Measurements from ENCODE around the gene TMEM63B. TPM values are rescaled to one million over a fixed set of nuclear protein-coding genes. Genes with fewer than 3 reads are reported as not detected.

The TMEM63B gene
- total RNA-seq, 2 donors from 2014 or later: 25.6 to 27.1 TPM

DNA sequence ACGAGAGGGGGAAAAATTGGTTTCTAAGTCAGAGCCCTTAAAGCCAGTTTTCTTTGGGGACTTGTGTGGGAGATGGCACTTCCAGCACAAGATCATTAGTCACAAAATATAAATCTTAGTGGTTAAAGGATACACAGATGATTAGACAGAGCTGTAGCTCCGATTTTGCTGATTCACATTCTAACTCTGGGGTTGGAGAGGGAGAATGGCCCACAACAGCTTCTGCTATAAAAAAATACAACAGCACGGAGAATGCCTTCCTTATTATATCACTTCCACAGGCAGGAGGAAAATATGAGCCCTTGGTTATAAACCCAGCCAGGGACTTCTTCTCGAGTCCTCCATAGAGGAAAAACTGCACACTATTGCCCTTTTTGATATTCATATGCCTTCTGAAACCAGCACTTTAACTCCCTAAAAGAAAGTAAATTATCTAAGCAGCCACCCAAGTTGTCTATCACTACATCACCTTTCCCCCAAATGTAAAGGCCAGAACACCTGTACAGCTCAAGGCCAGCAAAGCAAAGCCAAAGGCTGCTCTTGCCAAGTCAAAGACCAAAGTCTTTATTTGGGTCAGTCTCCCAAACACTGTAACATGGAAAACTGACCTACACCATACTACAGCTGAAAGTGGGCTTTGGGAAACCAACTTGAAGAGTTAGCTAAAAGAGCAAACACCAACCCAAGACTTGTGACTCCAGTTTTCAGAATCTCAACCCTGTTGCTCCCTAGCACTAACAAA is 10.5 kb upstream of the TMEM63B start:
- Mint-ChIP-seq H3K27me3 (no peaks in the 10 kb centered on the region), H3K27ac (peak overlapping the region; percentile 85), H3K4me3 (no peak overlapping the region), H3K36me3 (ENCODE audit: low read depth) (peaks cover 9% of the 10 kb centered on the region), H3K4me1 (peaks cover 43% of the 10 kb centered on the region)
- no peak for DNase-seq
- no peak for ATAC-seq
- H3K9me3 ChIP-seq (ENCODE audit: control insufficient read depth, low read length, poor library complexity, severe bottlenecking): no peaks in the 10 kb centered on the region

DNA sequence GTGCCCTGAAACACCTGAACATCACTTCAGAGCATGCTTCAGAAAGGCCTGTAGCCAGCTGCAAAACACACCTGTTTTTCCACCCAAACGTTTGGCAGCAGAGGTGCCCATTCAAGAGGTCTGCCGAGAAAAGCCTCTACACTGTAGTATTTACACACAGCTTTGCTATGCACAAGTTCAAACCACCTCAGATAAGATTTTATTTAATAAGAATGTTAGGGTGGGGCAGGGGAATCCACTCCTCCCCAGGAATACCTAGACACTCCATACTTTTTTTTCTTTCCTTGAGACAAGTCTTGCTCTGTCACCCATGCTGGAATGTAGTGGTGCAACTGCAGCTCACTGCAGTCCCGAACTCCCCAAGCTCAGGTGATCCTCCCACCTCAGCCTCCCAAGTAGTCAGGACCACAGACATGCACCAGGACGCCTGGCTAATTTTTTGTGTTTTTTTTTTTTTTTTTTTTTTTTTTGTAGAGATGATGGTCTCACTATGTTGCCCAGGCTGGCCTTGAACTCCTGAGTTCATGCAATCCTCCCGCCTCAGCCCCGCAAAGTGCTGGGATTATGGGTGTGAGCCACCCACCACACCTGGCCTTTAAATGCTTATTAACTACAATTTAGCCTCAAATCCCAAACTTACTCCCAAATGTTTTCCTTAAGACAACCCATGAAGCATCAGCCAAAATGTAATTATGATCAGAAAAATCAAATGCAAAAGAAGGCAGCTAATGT is 9.8 kb upstream of the TMEM63B start:
- Mint-ChIP-seq H3K4me3 (no peak overlapping the region), H3K27ac (no peak overlapping the region), H3K4me1 (peaks cover 44% of the 10 kb centered on the region), H3K27me3 (no peaks in the 10 kb centered on the region), H3K36me3 (ENCODE audit: low read depth) (peaks cover 7% of the 10 kb centered on the region)
- no peak for ATAC-seq
- no peak for DNase-seq
- no peaks in the 10 kb centered on the region for H3K9me3 ChIP-seq (ENCODE audit: control insufficient read depth, low read length, poor library complexity, severe bottlenecking)

GRCh38 chr6:44119704-44120262 is 7.6 kb upstream of the TMEM63B start:
- no peak for ATAC-seq
- peak overlapping the region; percentile 75 for H3K4me3 Mint-ChIP-seq
- no peaks in the 10 kb centered on the region for H3K27me3 Mint-ChIP-seq
- DNase-seq: no peak
- peaks cover 7% of the 10 kb centered on the region for H3K36me3 Mint-ChIP-seq (ENCODE audit: low read depth)
- H3K4me1 Mint-ChIP-seq: peaks cover 62% of the 10 kb centered on the region
- H3K9me3 ChIP-seq (ENCODE audit: control insufficient read depth, low read length, poor library complexity, severe bottlenecking): no peaks in the 10 kb centered on the region
- H3K27ac Mint-ChIP-seq: peak overlapping the region; percentile 82

GRCh38 chr6:44120692-44121443 is 6.5 kb upstream of the TMEM63B start:
- Mint-ChIP-seq H3K27ac (peak overlapping the region; percentile 84), H3K36me3 (ENCODE audit: low read depth) (no peaks in the 10 kb centered on the region), H3K4me1 (peaks cover 59% of the 10 kb centered on the region), H3K4me3 (no peak overlapping the region), H3K27me3 (no peaks in the 10 kb centered on the region)
- DNase-seq (no peak), ATAC-seq (no peak)
- H3K9me3 ChIP-seq (ENCODE audit: control insufficient read depth, low read length, poor library complexity, severe bottlenecking): no peaks in the 10 kb centered on the region

DNA sequence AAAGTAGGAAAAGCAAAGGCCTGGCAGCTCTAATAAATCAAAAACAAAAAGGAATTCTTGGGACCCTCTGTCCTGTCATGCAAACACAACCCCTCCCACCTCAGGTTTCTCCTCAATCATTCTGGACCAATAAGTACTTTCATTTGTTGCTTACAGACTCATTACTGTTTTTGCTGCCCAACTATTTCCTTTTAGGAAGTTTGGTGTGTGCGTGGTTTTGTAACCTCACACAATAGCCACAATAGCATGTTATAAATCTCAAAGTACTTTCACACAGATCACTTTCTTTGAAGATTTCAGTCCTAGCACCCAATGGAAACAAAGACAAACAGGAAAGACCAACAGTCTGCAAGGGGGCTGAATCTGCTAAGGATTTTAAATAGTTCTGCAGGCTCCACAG is 4.6 kb upstream of the TMEM63B start:
- DNase-seq (no peak), ATAC-seq (no peak)
- H3K27ac Mint-ChIP-seq: peak overlapping the region; percentile 84

DNA sequence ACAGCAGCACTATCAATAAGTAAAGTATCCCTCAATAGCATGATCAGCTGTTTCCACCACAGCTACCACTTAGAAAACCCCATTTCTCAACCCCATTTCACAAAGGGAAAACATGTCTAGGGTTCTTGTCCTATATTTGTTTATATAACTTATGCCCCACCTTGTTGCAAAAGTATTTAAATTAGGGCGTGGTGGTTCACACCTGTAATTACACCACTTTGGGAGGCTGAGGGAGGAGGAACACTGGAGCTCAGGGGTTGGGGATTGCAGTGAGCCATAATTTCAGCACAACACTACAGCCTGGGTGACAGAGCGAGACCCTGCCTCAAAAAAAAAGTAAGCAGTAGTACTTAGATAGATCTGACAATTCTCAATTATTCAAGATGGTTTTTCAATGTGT is 3.8 kb upstream of the TMEM63B start:
- peaks cover 3% of the 10 kb centered on the region for H3K36me3 Mint-ChIP-seq (ENCODE audit: low read depth)
- H3K27me3 Mint-ChIP-seq: no peaks in the 10 kb centered on the region
- H3K4me3 Mint-ChIP-seq: peak overlapping the region; percentile 49
- H3K27ac Mint-ChIP-seq: peak overlapping the region; percentile 84
- H3K9me3 ChIP-seq (ENCODE audit: control insufficient read depth, low read length, poor library complexity, severe bottlenecking): no peaks in the 10 kb centered on the region
- no peak for DNase-seq
- no peak for ATAC-seq
- H3K4me1 Mint-ChIP-seq: peaks cover 57% of the 10 kb centered on the region

More for the DNA sequence above, 4.6 kb upstream of the TMEM63B start:
- Mint-ChIP-seq H3K4me3 (peak overlapping the region; percentile 84), H3K27me3 (no peaks in the 10 kb centered on the region), H3K36me3 (ENCODE audit: low read depth) (peaks cover 3% of the 10 kb centered on the region), H3K4me1 (peaks cover 57% of the 10 kb centered on the region)
- no peaks in the 10 kb centered on the region for H3K9me3 ChIP-seq (ENCODE audit: control insufficient read depth, low read length, poor library complexity, severe bottlenecking)

DNA sequence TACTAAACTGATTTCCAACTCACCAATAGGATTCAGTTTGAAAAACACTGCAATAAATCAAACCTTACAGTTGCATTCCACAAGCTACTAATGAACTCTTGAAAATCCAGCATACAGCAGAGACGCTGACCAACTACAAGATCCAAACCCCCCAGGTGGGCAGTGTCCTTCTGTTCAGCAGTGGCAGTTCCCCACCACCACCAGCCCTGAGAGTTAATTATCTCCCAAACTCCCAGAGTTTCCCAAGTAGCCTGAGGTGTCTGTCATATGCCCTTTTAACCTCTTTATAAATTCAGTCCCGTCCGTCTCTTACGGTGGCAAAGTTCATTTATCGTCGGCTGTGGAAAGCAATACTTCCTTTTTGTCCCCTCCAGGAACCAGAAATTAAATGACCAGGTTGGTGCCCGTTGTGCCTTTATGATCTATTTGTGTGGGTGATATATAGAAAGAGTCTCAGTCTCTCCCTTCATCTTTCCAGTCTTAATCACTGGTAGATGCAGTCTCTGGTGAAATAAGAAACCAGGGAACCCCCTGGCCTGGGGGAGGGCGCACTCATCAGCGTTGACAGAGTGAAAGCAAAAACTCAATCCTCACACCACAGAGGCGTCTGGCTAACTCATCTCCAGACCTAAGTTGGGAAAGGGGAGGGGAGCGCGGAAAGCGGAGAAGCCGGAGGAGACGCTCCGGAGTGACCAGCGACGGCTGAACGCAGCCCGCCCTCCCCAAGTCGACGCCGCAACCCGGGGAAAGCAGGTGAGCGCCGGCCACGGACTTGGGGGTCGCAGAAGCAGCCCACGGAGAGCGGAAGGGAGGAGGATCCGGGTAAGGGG is 819 bp upstream of the TMEM63B start:
- DNase-seq (peak; percentile 41 to 60 (median 59)), ATAC-seq (peak; percentile 74)
- peaks cover 3% of the 10 kb centered on the region for H3K36me3 Mint-ChIP-seq (ENCODE audit: low read depth)
- H3K4me1 Mint-ChIP-seq: peaks cover 40% of the 10 kb centered on the region
- no peaks in the 10 kb centered on the region for H3K9me3 ChIP-seq (ENCODE audit: control insufficient read depth, low read length, poor library complexity, severe bottlenecking)
- H3K27me3 Mint-ChIP-seq: no peaks in the 10 kb centered on the region
- H3K27ac Mint-ChIP-seq: peak overlapping the region; percentile 98
- peak overlapping the region; percentile 99 for H3K4me3 Mint-ChIP-seq

DNA sequence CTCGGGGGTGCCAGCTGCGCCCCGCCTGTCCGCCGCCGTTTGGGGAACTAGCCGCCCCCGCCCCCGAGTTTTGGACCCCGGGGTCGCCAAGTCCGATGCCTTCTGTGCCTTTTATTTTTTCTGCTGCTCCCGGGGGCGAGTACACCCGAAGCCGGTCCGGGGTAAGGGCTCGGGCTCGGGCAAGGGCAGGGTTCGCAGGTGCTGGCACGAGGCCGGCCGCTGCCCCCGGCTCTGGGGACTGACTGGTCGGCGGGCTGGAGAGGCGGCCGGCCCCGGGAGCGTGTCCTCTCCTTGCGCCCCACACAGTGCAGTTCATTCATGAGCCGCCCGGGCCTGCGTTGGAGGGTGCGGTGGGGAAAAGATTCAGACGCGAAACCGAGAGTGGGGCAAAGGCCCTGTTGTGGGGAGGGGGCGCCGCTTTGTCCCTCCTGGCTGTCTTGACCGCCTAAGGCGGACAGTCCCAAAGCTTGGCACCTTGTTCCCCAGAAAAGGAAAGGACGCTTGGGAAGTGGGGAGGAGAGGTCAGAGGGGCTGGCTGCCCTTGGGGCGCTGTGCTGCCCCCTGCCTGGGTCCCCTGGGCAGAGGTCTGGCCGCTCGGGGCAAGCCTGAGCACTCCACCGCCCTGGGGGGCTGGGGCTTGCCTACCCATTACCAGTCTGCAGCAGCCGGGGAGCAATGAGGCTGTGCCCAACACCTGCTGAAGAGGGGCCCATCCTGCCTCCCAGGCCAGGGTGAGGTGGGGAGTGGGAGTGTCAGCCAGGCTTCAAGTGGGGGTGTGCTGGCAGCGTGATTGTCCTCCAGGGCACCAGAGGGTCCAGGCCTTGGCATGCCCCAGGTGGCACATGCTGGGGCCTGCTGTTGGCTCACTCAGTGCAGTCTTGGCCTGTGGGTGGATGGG is 915 bp downstream of the TMEM63B start:
- Mint-ChIP-seq H3K4me1 (peaks cover 40% of the 10 kb centered on the region), H3K4me3 (peak overlapping the region; percentile 99), H3K27ac (peak overlapping the region; percentile 98), H3K36me3 (ENCODE audit: low read depth) (peaks cover 3% of the 10 kb centered on the region), H3K27me3 (no peaks in the 10 kb centered on the region)
- DNase-seq (peak in 1 of 3 donors; percentile 17), ATAC-seq (no peak)
- H3K9me3 ChIP-seq (ENCODE audit: control insufficient read depth, low read length, poor library complexity, severe bottlenecking): no peaks in the 10 kb centered on the region

DNA sequence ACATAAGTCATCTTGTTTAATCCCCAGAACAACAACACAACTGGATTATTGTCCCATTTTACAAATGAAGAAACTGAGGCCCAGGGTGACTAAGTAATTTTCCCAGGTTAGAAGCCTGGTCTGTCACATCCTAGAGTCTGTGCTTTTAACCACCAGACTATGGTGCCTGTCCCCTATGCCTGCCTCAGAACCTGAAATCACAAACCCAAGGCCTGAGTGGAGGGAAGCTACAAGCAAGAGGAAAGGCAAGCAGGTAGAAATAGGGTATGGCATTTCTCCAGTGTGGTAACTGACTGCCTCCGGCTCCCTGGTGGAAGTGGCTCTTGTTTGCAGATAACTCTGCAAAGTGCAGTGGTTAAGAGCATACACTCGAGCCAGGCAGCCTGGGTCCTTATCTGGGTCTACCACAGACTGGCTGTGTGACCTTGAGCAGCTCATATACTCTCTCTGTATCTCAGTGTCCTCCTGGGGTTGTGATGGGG is 2.5 kb downstream of the TMEM63B start:
- H3K4me1 Mint-ChIP-seq: peaks cover 30% of the 10 kb centered on the region
- no peak for ATAC-seq
- no peak overlapping the region for H3K4me3 Mint-ChIP-seq
- DNase-seq: no peak
- H3K36me3 Mint-ChIP-seq (ENCODE audit: low read depth): peaks cover 3% of the 10 kb centered on the region
- H3K9me3 ChIP-seq (ENCODE audit: control insufficient read depth, low read length, poor library complexity, severe bottlenecking): no peaks in the 10 kb centered on the region
- H3K27me3 Mint-ChIP-seq: no peaks in the 10 kb centered on the region
- H3K27ac Mint-ChIP-seq: peak overlapping the region; percentile 34

GRCh38 chr6:44131892-44132291 is 4.5 kb downstream of the TMEM63B start:
- DNase-seq: no peak
- Mint-ChIP-seq H3K4me1 (peaks cover 23% of the 10 kb centered on the region), H3K27ac (no peak overlapping the region), H3K27me3 (no peaks in the 10 kb centered on the region), H3K4me3 (peak overlapping the region; percentile 21), H3K36me3 (ENCODE audit: low read depth) (peaks cover 2% of the 10 kb centered on the region)
- no peaks in the 10 kb centered on the region for H3K9me3 ChIP-seq (ENCODE audit: control insufficient read depth, low read length, poor library complexity, severe bottlenecking)
- no peak for ATAC-seq

- Mint-ChIP-seq H3K4me1 (peaks cover 23% of the 10 kb centered on the region), H3K27ac (no peak overlapping the region), H3K36me3 (ENCODE audit: low read depth) (peaks cover 2% of the 10 kb centered on the region), H3K27me3 (no peaks in the 10 kb centered on the region), H3K4me3 (no peak overlapping the region)
- DNase-seq: no peak
- ATAC-seq: no peak
- H3K9me3 ChIP-seq (ENCODE audit: control insufficient read depth, low read length, poor library complexity, severe bottlenecking): no peaks in the 10 kb centered on the region
Measured at GRCh38 chr6:44132476-44132875, 5.1 kb downstream of the TMEM63B start.

Data from T-helper 17 cell (primary cell).